Subcutaneous preadipocyte (primary cell): Measurements from ENCODE around the gene VAMP8. TPM values are rescaled to one million over a fixed set of nuclear protein-coding genes. Genes with fewer than 3 reads are reported as not detected.

ENCODE experiments used
- small RNA-seq: library from RNA; depleted of rRNA; stranded (forward); fragments of <200 nt; gene quantifications from one replicate; pipeline ENCODE3, GENCODE V24; 2012
- total RNA-seq: library from RNA; depleted of rRNA; stranded (reverse); fragments of >200 nt; gene quantifications from 2 replicates; pipeline ENCODE4 v1.2.3, GENCODE V29; 2012

Gene VAMP8
- total RNA-seq = 0.59 TPM in 1 of 2 replicates, not detected in the other

DNA sequence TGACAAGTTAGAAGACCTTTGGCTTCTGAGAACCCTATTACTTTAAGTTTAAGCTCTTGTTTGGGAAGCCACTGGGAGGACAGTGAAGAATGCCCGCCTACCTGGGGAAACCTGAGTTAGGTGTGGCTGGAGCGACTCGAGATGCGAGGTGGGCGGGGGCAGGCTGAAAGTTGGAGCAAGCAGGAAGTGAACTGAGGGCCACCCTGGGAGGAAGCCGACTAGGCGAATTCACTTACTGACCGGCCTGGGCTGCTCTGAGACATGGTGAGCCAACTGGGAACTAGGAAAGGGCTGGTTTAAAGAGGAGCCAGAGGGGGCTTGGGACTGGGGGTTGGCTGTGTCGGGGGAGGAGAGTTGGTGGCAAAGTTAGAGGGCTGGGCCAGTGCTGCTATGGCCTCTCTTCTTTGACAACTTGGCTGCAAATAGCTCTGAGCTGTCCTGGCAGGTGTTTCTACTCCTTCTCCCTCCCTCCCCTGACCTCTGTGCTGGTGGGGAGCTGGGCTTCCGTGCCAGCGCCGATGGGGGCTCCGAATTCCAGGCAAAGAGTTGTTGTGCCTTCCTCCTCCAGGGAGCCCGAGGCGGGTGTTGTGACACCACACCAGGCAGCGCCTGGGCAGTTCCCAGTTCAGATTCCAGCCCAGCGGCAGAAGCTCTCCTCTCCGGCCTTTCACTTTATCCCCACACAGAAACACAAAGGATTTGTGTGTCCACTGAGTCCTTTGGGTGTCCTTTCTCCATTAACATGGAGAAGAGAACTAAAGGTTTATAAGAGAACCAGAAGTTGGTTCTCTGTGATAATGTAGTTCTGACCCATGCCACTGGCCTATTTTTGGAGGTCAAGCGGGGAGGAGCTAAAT, at the start of gene VAMP8:
Gene VAMP8 (plus strand): TSS at position 201 of the 857 bp plus-strand sequence. CDS start 61 bp downstream, at position 262.

DNA sequence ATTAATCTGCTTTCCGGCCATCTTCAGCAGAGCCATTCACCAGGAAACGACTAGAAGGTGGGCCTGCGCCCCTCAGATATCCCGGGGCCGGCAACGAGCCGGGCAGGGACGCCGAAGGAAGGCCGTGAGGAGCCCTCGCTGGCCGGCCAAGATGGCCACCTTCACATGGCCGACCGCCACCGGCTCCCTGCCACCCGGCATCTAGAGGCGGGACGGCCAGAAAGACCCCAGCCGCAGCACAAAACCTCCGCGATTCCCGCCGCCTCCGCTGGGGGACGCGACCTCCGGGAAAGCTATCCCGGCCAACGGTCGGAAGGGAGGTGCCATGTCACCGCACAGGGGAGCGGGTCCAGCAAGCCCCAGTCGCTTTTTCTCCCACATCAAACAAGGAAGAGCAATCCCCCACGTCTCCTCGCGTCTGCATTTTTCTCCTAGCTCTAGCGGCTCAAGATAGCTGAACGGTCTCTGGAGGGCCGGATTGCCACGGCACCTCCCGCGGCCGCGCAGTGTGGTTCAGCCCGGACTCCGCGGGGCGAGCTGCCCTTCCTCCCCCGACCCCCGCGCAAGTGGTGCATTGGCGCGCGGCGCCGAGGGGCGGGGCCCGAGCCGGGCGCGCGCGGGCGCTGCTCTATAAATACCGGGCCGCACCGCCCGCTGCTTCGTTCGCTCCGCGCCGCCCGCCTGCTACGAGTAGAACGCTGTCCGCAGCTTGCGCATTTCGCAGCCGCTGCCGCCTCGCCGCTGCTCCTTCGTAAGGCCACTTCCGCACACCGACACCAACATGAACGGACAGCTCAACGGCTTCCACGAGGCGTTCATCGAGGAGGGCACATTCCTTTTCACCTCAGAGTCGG, 38.7 kb upstream of the VAMP8 start, which contains the start of gene MAT2A:
Gene MAT2A (plus strand): TSS at position 662 of the 854 bp plus-strand sequence. CDS start 120 bp downstream, at position 782.

DNA sequence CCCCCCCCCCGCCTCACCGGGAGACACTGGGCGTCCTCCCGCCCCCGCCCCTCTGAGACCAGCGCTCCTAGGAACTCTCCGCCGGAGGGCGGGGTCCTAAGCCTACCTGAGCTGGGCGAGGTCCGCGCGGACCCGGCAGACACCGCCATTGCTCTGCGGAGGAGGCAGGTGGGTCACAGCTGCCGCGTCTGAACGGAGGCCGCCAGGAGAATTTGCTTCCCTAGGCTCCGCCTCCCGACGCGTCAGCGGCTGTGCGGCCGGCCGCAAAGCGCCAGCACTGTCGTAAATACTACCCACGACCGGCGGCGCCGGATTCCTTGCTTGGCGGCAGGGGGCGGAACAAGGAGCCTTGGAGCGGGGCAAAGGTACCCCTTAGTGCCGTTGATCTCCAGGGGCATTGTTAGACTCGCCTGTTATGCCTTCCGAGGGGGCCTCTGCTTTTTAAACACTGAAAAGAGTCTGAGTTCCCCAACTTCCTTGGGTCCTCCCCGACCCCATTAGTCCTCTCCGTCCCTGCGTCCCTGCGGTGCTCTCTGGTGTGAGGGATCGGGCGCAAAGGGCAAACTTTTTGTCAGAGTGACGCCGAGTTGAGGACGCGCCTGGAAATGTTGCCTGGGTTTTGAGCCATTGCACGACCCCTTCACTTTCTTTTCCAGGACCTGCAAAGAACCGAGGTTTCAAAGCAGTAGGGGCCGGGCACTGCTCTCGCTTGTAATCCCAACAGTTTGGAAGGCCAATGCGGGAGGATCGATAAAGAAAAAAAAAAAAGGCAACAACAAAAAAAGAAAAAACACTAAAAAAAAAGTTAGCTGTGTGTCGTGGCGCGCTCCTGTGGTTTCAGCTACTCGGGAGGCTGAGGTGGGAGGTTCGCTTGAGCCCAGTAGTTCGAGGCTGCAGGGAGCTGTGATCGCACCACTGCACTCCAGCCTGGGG, 15.8 kb upstream of the VAMP8 start, which contains the start of gene GGCX:
Gene GGCX (minus strand): TSS at position 214 of the 933 bp plus-strand sequence. CDS start 65 bp downstream, at position 149.

DNA sequence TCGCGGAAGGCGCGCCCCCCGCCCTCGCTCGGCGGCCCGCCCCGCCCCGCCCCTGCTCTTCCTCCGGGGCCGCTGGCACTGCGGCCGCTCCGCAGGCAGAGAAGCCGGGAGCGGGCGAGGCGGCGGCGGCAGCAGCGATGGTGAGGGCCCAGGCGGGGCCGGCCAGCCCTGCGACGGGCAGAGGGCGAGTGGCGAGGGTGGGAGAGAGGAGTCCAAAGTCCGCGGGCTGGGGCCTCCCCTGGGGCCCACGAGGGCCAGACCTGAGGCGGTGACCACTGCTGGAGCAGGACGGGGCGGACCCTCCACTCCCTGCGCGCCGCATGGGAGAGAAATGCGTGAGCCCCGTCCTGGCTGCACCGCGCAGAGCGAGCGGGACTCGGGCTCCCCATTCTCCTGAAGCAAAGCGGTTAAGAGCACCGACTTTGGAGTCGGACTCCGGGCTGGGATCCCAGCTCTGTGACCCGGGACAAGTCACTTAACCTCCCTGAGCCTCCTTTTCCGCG, 7.0 kb downstream of the VAMP8 start, which contains the start of gene VAMP5:
Gene VAMP5 (plus strand): TSS at position 78 of the 503 bp plus-strand sequence. CDS start 60 bp downstream, at position 138.

DNA sequence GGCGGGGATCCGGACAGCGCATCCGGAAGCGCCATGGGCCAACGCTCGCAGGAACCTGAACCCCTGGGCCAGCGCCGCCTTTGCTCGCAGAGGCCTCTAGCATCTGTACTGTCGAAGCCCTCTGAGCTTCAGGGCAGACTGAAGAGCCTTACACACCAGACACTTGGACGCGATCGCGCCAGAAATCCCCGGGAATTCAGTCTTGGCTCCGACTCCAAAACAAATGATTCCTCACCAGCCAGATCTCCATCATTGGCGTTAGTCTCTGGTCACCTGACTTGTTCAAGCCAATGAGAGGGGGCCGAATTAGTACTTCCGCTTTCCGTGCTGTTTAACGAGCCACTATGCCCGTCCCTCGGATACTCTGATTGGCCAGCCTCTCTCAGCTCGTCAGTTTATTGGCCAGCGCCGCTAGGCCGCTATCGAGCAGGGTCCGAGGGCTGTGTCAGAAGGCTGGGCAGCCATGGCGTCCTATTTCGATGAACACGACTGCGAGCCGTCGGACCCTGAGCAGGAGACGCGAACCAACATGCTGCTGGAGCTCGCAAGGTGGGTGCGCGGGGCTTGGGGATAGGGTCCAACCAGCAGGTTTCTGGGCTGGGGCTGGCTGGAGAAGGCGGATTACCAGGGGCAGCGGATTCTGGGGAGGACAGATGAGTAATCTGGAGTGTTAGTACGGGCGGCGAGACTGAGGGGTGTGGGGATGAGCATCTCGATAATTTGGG, 18.1 kb downstream of the VAMP8 start, which contains the start of gene RNF181:
Gene RNF181 (plus strand): TSS at position 445 of the 725 bp plus-strand sequence. CDS start 19 bp downstream, at position 464.

DNA sequence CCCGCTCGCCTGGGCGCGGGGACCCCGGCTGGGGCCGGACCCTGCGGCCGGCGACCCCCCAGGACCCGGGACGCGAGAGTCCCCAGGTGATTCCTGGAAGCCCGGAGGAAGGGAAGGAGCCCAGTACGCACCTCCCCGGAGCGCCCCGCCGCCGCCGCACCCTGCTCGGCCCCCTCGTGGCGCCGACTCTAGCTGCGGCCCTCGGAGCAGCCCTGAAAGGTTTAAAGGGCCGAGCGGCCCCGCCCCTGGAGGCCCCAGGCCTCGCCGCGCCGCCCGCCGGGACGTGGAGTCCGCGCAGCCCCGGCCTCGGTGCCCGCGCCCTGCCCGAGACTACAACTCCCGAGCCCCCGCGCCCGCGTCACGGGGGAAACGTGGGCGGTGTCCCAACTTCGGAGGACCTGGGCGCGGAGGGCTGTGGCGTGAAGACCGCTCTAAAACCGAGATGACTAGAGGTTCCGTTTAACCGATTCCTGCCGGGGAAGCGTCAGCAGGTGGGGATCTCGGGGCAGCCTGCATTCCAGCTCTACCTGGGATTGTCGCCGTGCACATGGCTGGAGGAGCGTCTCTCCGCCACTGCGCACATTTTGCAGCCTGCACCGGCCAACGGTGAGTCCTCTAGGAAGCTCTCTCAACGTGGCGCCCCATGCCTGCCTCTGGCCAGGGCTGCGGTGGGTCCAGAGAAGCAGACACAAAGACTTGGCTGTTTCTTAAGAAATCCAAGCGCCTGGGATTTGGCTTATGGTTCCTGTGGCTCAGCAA, 25.3 kb downstream of the VAMP8 start, which contains the start of gene TMEM150A:
Gene TMEM150A (minus strand): TSS at position 223 of the 759 bp plus-strand sequence. CDS start 750 bp downstream, outside the sequence.

DNA sequence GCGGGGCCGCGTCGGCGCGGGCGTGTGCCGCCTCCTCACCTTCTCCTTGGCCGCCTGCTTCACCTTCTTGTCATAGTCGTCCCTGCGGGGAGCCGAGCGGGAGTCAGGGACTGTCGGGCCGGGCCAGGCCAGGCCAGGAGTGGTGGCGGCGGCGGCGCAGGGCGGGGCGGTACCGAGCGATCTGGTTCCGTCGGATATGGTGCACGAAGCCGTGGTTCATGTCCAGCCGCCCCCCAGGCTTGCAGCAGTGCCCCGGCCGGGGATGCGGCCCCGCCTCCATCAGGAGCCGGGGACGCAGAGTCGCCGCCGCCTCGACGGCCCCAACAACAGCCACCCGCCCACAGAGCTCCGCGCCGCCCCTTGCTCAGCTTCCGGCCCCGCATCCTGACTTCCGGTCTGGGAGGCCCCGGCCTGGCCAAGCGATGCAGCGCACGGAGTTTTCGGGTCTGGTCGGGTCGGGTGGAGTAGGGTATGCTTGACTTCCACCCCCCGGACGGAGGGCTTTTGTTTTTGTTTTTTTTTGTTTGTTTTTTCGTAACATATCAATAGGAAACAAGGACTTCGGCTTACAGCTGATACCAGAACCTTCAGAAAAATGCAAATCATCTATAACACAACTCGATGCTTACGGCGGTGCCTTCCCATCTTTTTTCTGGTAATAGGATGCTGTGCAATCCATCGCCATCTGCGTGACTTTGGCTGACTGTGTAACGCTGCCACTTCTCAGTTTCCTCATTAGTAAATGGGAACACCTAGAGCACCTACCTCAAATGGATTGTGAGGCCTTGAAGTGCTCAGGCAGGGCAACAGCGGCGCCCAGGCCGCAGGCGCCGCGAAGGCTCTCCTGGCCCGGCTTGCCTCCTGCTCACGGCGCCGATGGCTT, 34.6 kb downstream of the VAMP8 start, which contains the start of gene C2orf68:
Gene C2orf68 (minus strand): TSS at position 362 of the 883 bp plus-strand sequence. CDS start 82 bp downstream, at position 280.

Small RNA genes lying within 50 kb of the gene (small RNA-seq; reads per million reads assigned to genes)
- gene RN7SL126P = not detected

Other genes starting within 250 kb of the VAMP8 start
- 72.8 and 78.6 TPM in 2 replicates for gene TGOLN2, start 249.6 kb upstream of the VAMP8 start, total RNA-seq
- 41.5 and 45.5 TPM in 2 replicates for gene RETSAT, start 223.1 kb upstream of the VAMP8 start, total RNA-seq
- gene ELMOD3, start 222.8 kb upstream of the VAMP8 start, total RNA-seq = 12.5 and 15.6 TPM in 2 replicates
- gene CAPG, start 167.2 kb upstream of the VAMP8 start, total RNA-seq = 86.2 and 140 TPM in 2 replicates
- under 0.01 TPM in 1 of 2 replicates, not detected in the other for gene SH2D6, start 158.9 kb upstream of the VAMP8 start, total RNA-seq
- gene MAT2A, start 38.4 kb upstream of the VAMP8 start, total RNA-seq = 127 and 158 TPM in 2 replicates
- 24.6 and 38.5 TPM in 2 replicates for gene GGCX, start 16.1 kb upstream of the VAMP8 start, total RNA-seq
- gene VAMP5, start 6.8 kb downstream of the VAMP8 start, total RNA-seq = 16.2 and 25.0 TPM in 2 replicates
- 105 and 194 TPM in 2 replicates for gene RNF181, start 18.2 kb downstream of the VAMP8 start, total RNA-seq
- gene TMEM150A, start 25.1 kb downstream of the VAMP8 start, total RNA-seq = 8.6 and 9.6 TPM in 2 replicates
- 10.7 and 17.2 TPM in 2 replicates for gene C2orf68, start 34.5 kb downstream of the VAMP8 start, total RNA-seq
- 39.7 and 46.7 TPM in 2 replicates for gene USP39, start 38.6 kb downstream of the VAMP8 start, total RNA-seq
- gene SFTPB, start 90.6 kb downstream of the VAMP8 start, total RNA-seq = not detected in 2 replicates
- not detected in 2 replicates for gene GNLY, start 116.8 kb downstream of the VAMP8 start, total RNA-seq
- 5.5 and 7.7 TPM in 2 replicates for gene ATOH8, start 176.4 kb downstream of the VAMP8 start, total RNA-seq